SH-SY5Y (cell line): ENCODE measurements around the gene DIPK1B.

Experiments
- GATA2 ChIP-seq: IDR thresholded peaks from 2 replicates; pipeline ENCODE4 v1.6.1; 2011; ENCODE audit warnings: mild to moderate bottlenecking, low read depth, low read length
- GATA3 ChIP-seq: IDR thresholded peaks from 2 replicates; pipeline ENCODE4 v1.6.1; 2011; ENCODE audit warnings: low read depth, mild to moderate bottlenecking, low read length, moderate library complexity

DNA sequence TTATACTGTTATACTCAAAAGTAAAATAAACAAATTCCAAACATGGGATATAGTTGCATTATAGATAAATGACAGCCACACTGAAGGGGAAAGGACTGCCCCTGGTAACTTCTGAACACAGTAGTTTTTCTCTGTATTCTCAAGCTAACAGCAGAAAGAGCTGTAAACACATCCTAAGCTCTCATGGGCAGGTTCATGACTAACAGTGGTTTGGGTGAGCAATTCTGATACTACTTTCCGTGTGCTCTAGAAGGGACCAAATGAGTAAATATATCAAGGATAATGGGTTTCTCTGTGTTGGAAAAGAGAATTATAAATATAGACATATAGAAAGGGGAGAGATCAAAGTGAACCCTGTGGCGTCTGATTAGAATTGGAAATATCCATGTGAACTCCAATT is 38.2 kb downstream of the DIPK1B start:
- no peak for TF ChIP-seq GATA2
- TF ChIP-seq GATA3, result no peak
